SK-N-MC (cell line): ENCODE results near the gene PCDH1.

ENCODE experiments used
- EZH2 ChIP-seq: fragments of 200-600 bp; sonication (generic); IDR thresholded peaks from one replicate; pipeline ENCODE4 v1.6.1; 2017; ENCODE audit warnings: antibody characterized with exemption
- FOXP2 ChIP-seq: optimal IDR thresholded peaks from 2 replicates; pipeline ENCODE3; 2011; ENCODE audit warnings: mild to moderate bottlenecking, moderate library complexity; ENCODE audit not compliant: insufficient read depth; ENCODE audit errors: extremely low read length, control extremely low read depth
- POLR2AphosphoS5 ChIP-seq: IDR thresholded peaks from 2 replicates; pipeline ENCODE4 v1.6.1; 2012; ENCODE audit warnings: mild to moderate bottlenecking, low read depth, low read length, borderline replicate concordance

GRCh38 chr5:141883184-141883891 lies 5.1 kb upstream of the PCDH1 start:
- TF ChIP-seq EZH2 (no peak), POLR2AphosphoS5 (no peak), FOXP2 (no peak)
